Neural progenitor cell (in vitro differentiated cells): ENCODE data around the gene TIGIT.

Source experiments
- EZH2 ChIP-seq: fragments of 200-600 bp; sonication (generic); IDR thresholded peaks from 2 replicates; pipeline ENCODE4 v1.6.1; 2017; ENCODE audit warnings: antibody characterized with exemption, mild to moderate bottlenecking, moderate library complexity
- EZH2phosphoT487 ChIP-seq: fragments of 200-600 bp; sonication (generic); IDR thresholded peaks from 2 replicates; pipeline ENCODE4 v1.6.1; 2017; ENCODE audit warnings: antibody characterized with exemption
- TF ChIP-seq, protein P1 (sequence below): fragments of 200-600 bp; sonication (generic); IDR thresholded peaks from 2 replicates; pipeline ENCODE4 v1.5.1; 2017; ENCODE audit warnings: antibody characterized with exemption, mild to moderate bottlenecking

DNA sequence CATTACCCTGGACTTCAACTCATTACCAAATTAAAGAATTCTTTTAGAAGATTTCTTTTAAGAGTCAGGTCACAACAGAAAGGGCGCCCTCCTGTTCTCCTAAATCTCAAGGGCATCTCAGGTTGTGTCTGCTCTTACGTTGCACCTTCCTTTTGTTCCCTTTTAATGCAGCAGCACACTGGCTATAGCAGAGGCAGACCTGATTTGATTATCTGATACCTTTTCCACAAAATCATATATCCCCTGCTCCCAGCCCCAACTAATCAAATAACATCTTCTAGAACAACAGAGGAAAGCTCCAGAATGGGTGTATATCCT lies 40.1 kb downstream of the TIGIT start:
- TF ChIP-seq, protein P1, sequence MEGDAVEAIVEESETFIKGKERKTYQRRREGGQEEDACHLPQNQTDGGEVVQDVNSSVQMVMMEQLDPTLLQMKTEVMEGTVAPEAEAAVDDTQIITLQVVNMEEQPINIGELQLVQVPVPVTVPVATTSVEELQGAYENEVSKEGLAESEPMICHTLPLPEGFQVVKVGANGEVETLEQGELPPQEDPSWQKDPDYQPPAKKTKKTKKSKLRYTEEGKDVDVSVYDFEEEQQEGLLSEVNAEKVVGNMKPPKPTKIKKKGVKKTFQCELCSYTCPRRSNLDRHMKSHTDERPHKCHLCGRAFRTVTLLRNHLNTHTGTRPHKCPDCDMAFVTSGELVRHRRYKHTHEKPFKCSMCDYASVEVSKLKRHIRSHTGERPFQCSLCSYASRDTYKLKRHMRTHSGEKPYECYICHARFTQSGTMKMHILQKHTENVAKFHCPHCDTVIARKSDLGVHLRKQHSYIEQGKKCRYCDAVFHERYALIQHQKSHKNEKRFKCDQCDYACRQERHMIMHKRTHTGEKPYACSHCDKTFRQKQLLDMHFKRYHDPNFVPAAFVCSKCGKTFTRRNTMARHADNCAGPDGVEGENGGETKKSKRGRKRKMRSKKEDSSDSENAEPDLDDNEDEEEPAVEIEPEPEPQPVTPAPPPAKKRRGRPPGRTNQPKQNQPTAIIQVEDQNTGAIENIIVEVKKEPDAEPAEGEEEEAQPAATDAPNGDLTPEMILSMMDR = no peak
- TF ChIP-seq EZH2 (no peak), EZH2phosphoT487 (no peak)
